Nephron (organoid): ENCODE data around the gene PPP4R3A.
"Not testable (repeated sequence)": the region's sequence is repeated elsewhere in the genome, so short reads cannot be mapped to it uniquely, and the experiment has no call there.

ENCODE experiments used
- H3K27ac Mint-ChIP-seq, 3 experiments: 2 replicates each; pipeline ENCODE4 v1.8.0; 2020; ENCODE audit warnings: mixed read lengths in 3 of 3, mild to moderate bottlenecking in 2 of 3, moderate library complexity in 1 of 3
- H3K27me3 Mint-ChIP-seq: 2 replicates; pipeline ENCODE4 v1.8.0; 2021; ENCODE audit warnings: low read depth, mild to moderate bottlenecking, moderate library complexity, mixed read lengths
- H3K36me3 Mint-ChIP-seq: 2 replicates; pipeline ENCODE4 v1.8.0; 2020; ENCODE audit warnings: low read depth, mixed read lengths
- H3K4me1 Mint-ChIP-seq: 2 replicates; pipeline ENCODE4 v1.8.0; 2020; ENCODE audit warnings: mixed read lengths
- H3K4me3 Mint-ChIP-seq, 3 experiments: 2 replicates each; pipeline ENCODE4 v1.8.0; 2020; ENCODE audit warnings: mild to moderate bottlenecking in 3 of 3, mixed read lengths in 3 of 3, moderate library complexity in 2 of 3
- H3K9me3 Mint-ChIP-seq: 2 replicates; pipeline ENCODE4 v1.8.0; 2020; ENCODE audit warnings: mixed read lengths
- TF ChIP-seq, protein P1 (sequence below), 3 experiments: fragments of 200-600 bp; sonication (generic); IDR thresholded peaks; one replicate each; pipeline ENCODE4 v1.5.0; 2021; ENCODE audit warnings: antibody characterized with exemption in 3 of 3; ENCODE audit not compliant: unreplicated experiment in 3 of 3

PPP4R3A gene

DNA sequence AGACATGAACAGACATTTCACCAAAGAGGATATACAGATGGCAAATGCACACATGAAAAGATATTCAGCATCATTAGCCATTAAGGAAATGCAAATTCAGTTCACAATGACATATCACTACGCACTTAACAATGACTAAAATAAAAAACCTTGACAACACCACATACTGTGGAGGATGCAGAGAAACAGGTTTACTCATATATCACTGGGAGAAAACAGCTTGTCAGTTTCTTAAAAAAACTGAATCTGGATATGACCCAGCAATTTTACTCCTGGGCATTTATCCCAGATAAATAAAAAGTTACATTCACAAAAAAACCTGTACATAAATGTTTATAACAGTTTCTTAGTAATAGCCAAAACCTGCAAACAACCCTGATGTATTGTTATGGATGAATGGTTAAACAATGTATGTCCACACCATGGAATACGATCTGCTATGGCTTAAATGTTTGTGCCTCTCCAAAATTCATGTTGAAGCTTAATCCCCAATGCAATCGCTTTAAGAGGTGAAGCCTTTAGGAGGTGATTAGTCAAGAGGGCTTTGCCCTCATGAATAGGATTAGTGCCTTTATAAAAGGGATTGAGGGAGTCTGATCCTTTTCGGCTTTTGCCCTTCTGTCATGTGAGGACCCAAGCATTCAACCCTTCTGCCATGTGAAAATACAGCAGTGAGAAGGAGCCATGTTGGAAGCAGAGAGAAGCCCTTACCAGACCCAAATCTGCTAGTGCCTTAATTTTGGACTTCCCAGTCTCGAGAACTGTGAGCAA lies 36.0 kb upstream of the PPP4R3A start:
- no peak overlapping the region for H3K27ac Mint-ChIP-seq
- no peaks in the 10 kb centered on the region for H3K4me1 Mint-ChIP-seq
- H3K9me3 Mint-ChIP-seq, result peaks cover 16% of the 10 kb centered on the region
- TF ChIP-seq, protein P1, sequence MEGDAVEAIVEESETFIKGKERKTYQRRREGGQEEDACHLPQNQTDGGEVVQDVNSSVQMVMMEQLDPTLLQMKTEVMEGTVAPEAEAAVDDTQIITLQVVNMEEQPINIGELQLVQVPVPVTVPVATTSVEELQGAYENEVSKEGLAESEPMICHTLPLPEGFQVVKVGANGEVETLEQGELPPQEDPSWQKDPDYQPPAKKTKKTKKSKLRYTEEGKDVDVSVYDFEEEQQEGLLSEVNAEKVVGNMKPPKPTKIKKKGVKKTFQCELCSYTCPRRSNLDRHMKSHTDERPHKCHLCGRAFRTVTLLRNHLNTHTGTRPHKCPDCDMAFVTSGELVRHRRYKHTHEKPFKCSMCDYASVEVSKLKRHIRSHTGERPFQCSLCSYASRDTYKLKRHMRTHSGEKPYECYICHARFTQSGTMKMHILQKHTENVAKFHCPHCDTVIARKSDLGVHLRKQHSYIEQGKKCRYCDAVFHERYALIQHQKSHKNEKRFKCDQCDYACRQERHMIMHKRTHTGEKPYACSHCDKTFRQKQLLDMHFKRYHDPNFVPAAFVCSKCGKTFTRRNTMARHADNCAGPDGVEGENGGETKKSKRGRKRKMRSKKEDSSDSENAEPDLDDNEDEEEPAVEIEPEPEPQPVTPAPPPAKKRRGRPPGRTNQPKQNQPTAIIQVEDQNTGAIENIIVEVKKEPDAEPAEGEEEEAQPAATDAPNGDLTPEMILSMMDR (IDR thresholded peaks at IDR 0.05; ENCODE audit: unreplicated experiment in 3 of 3), result no peak
- no peaks in the 10 kb centered on the region for H3K36me3 Mint-ChIP-seq
- no peaks in the 10 kb centered on the region for H3K27me3 Mint-ChIP-seq
- H3K4me3 Mint-ChIP-seq, result no peak overlapping the region

DNA sequence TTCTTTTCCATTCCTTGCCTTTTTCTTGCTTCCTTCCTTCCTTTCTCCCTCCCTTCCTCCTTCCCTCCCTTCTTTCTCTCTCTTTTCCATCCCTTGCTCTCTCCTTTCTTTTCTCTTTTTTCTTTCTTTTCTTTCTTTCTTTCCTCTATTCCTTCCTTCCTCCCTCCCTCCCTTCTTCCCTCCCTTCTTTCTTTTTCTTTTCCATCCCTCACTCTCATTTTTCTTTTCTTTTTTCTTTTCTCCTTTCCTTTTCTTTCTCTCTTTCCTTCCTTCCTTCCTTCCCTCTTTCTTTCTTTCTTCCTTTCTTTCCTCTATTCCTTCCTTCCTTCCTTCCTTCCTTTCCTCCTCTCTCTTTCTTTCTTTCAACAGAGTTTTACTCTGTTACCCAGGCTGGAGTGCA lies 35.1 kb upstream of the PPP4R3A start:
- Mint-ChIP-seq H3K27me3 (no peaks in the 10 kb centered on the region), H3K4me1 (no peaks in the 10 kb centered on the region), H3K4me3 (no peak overlapping the region), H3K27ac (no peak overlapping the region), H3K36me3 (no peaks in the 10 kb centered on the region), H3K9me3 (peaks cover 23% of the 10 kb centered on the region)
- TF ChIP-seq, protein P1 (IDR thresholded peaks at IDR 0.05; ENCODE audit: unreplicated experiment in 3 of 3), result no peak

DNA sequence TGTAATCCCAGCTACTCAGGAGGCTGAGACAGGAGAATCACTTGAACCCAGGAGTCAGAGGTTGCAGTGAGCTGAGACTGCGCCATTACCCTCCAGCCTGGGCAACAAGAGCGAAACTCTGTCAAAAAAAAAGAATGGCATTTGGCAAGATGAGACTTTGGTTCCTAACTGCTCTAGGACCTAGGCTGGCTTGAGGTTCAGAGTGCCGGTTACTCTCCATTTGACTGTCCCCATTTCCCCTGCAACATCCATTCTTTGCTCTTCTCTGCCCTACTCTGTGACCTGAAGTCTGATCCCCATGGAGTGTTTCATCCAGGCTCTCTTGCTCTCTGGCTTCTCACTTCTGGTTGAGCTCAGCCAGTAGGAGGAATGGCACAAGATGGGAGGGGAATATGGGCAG lies 26.2 kb upstream of the PPP4R3A start:
- no peaks in the 10 kb centered on the region for H3K4me1 Mint-ChIP-seq
- peaks cover 19% of the 10 kb centered on the region for H3K9me3 Mint-ChIP-seq
- no peak overlapping the region for H3K27ac Mint-ChIP-seq
- H3K27me3 Mint-ChIP-seq, result no peaks in the 10 kb centered on the region
- no peak overlapping the region for H3K4me3 Mint-ChIP-seq
- TF ChIP-seq, protein P1 (IDR thresholded peaks at IDR 0.05; ENCODE audit: unreplicated experiment in 3 of 3), result no peak
- H3K36me3 Mint-ChIP-seq, result no peaks in the 10 kb centered on the region

DNA sequence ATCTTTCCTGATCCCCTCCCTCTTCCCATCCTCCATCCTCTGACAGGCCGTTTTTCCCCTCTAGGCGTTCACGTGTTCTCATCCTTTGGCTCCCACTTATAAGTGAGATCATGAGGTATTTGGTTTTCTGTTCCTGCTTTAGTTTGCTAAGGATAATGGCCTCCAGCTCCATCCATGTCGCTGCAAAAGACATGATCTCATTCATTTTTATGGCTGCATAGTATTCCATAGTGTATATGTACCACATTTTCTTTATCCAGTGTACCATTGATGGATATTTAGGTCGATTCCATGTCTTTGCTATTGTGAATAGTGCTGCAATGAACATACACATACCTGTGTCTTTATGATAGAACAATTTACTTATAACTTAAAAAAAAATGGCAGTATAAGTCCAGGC lies 23.9 kb upstream of the PPP4R3A start:
- not testable (repeated sequence) for H3K4me1 Mint-ChIP-seq, H3K27ac Mint-ChIP-seq, H3K4me3 Mint-ChIP-seq

GRCh38 chr14:91533623-91534022 lies 23.5 kb upstream of the PPP4R3A start:
- Mint-ChIP-seq H3K4me1 (no peaks in the 10 kb centered on the region), H3K27me3 (peaks cover 4% of the 10 kb centered on the region), H3K4me3 (no peak overlapping the region), H3K36me3 (no peaks in the 10 kb centered on the region), H3K9me3 (peaks cover 2% of the 10 kb centered on the region), H3K27ac (no peak overlapping the region)
- TF ChIP-seq, protein P1 (IDR thresholded peaks at IDR 0.05; ENCODE audit: unreplicated experiment in 3 of 3), result no peak

More for the DNA sequence above, 23.9 kb upstream of the PPP4R3A start:
- not testable (repeated sequence) for H3K9me3 Mint-ChIP-seq, H3K36me3 Mint-ChIP-seq, H3K27me3 Mint-ChIP-seq

GRCh38 chr14:91523972-91524371 lies 13.9 kb upstream of the PPP4R3A start:
- Mint-ChIP-seq H3K4me1 (no peaks in the 10 kb centered on the region), H3K4me3 (no peak overlapping the region), H3K27ac (no peak overlapping the region), H3K27me3 (peaks cover 8% of the 10 kb centered on the region), H3K36me3 (no peaks in the 10 kb centered on the region), H3K9me3 (peaks cover 2% of the 10 kb centered on the region)
- TF ChIP-seq, protein P1 (IDR thresholded peaks at IDR 0.05; ENCODE audit: unreplicated experiment in 3 of 3), result no peak
